GM19351 (cell line): Measurements from ENCODE around the gene AGO1.
A peak's percentile ranks its signal among the peaks of the same experiment; 100 is the strongest.
"Not testable (repeated sequence)": the region's sequence is repeated elsewhere in the genome, so short reads cannot be mapped to it uniquely, and the experiment has no call there.

ENCODE experiments used
- ATAC-seq: cut with Tn5 transposase; IDR thresholded peaks from one replicate; pipeline ENCODE4 v1.9.1; 2021; ENCODE audit warnings: mild to moderate bottlenecking, moderate library complexity; ENCODE audit not compliant: unreplicated experiment

The AGO1 gene

DNA sequence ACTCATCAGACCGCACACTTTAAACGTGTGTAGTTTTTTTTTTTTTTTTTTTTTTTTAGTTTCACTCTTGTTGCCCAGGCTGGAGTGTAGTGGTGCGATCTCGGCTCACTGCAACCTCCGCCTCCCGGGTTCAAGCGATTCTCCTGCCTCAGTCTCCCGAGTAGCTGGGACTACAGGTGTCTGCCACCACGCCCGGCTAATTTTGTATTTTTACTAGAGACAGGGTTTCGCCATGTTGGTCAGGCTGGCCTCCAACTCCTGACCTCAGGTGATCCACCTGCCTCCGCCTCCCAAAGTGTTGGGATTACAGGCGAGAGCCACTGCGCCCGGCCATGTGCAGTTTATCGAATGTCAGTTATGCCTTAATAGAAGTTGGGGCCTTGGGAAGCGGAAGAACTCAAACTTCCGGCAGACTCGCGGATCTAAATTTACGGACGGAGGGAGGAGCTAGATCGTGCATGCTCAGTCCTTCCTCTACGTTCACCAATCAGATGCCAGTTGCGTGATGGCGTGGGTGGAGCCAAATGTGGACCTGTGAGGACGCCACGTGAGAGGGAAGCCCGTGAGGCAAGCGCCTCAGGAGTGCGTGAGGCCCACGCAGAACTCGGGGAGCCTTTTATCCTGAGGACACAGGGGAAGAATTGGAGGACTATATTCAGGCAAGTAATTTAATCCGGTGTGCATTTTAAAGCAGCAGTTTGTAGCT is 13.6 kb upstream of the AGO1 start:
- not testable (repeated sequence) for ATAC-seq

- no peak for ATAC-seq
Measured at GRCh38 chr1:35870651-35871309, 12.2 kb upstream of the AGO1 start.

GRCh38 chr1:35873243-35873750 is 9.7 kb upstream of the AGO1 start:
- ATAC-seq = no peak

- not testable (repeated sequence) for ATAC-seq
Measured at GRCh38 chr1:35874115-35874514, 8.9 kb upstream of the AGO1 start.

GRCh38 chr1:35876988-35877387 is 6.0 kb upstream of the AGO1 start:
- ATAC-seq = no peak

- ATAC-seq = no peak
Measured at GRCh38 chr1:35881850-35882273, 1.1 kb upstream of the AGO1 start.

DNA sequence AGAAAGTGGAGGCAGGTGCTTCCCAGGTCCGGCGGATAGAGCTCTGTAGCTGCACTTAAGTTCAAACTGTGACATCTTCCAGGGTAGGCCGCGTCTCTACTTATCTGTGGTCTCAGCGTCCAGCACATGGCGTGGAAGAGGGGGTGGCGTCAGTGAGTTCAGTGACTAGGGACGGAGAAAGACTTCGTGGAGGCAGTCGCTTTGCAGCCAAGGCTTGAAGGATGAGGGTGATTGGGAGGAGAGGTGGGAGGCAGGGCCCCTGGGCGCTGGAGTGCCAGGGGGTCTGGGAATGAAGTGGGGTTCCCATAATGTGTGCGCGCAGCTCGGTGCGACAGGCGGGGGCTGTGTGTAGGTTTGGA is 444 bp upstream of the AGO1 start:
- ATAC-seq = no peak

DNA sequence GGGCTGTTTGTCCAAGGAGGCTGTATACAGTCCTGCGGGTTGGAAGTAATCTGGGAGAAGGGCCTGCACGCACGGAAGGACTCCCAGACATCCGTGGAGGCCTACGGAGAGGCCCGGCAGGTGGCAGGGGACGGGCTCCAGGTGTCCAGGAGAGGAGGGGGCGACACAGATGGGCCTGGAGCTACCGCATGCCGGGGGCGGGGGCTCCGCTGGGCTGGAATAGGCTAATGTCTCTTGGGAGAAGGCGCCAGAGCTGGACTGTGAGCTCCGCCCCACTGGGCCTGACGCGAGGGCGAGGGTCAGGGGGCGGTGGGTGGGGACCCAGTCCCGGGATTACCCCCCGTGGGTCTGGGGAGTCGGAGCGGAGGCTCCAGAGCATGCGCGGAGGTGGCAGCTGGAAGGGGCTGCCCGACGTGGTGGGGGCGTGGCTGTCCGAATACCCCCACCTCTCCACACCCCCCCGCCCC is 659 bp downstream of the AGO1 start:
- peak; percentile 19 for ATAC-seq

GRCh38 chr1:35884934-35885333 is 1.9 kb downstream of the AGO1 start:
- ATAC-seq = no peak

- no peak for ATAC-seq
Measured at GRCh38 chr1:35885961-35886558, 3.1 kb downstream of the AGO1 start.

GRCh38 chr1:35886577-35887431 is 3.8 kb downstream of the AGO1 start:
- ATAC-seq = no peak

DNA sequence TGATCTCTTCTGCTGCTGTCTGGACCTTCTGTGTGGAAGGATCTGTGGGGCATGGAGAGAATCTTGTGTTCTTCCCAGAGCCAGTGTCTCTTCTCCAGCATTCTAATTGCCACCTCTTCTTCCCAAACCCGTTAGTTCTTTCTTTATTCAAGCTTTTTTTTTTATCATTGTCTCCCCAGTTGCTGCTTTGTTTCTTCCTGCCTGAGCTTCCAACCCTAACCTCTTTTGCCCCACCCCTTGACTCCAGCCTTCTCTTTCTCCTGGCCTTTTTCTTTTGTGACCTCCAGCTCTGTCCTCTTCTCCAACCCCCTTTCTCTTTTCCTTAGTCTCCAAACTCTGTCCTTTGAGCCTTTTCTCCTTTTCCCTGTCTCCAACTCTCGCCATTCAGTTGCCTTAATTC is 4.5 kb downstream of the AGO1 start:
- ATAC-seq = no peak

- no peak for ATAC-seq
Measured at GRCh38 chr1:35888255-35888654, 5.2 kb downstream of the AGO1 start.

DNA sequence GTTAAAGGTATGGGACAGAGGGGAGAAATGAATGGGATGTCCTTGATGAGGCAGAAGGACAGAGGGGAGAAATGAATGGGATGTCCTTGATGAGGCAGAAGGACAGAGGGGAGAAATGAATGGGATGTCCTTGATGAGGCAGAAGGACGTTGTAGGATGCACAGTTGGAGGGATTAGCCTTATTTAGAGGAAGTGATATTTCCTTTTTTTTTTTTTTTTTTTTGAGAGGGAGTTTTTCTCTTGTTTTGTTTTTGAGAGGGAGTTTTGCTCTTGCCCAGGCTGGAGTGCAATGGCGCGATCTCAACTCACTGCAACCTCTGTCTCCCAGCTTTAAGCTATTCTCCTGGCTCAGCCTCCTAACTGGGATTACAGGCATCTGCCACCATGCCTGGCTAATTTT is 6.0 kb downstream of the AGO1 start:
- ATAC-seq = not testable (repeated sequence)

DNA sequence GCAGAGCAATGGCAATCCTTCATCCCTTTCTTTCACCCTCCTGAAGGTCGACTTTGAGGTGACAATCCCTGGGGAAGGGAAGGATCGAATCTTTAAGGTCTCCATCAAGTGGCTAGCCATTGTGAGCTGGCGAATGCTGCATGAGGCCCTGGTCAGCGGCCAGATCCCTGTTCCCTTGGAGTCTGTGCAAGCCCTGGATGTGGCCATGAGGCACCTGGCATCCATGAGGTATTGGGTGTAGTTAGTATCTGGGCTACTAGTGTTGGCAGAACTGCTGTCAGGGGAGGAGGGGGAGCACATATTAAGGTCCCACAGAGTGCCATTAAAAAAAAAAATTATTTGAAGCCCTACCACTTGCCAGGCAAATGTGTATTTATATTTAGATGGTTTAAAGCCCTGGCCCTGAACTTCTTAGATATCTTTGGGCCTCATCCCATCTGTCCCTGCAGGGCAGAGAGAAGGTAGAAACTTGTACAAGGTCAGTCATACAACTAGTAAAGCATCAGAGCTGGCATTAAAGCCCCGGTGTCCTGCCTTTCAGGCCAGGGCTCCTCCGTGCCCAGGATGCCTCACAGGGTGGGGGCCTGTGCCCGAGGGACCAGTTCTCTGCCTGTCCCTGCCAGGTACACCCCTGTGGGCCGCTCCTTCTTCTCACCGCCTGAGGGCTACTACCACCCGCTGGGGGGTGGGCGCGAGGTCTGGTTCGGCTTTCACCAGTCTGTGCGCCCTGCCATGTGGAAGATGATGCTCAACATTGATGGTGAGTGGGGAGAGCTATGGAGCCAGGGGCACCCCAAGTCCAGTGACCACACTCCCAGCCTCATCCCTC is 10.3 kb downstream of the AGO1 start:
- ATAC-seq = no peak

DNA sequence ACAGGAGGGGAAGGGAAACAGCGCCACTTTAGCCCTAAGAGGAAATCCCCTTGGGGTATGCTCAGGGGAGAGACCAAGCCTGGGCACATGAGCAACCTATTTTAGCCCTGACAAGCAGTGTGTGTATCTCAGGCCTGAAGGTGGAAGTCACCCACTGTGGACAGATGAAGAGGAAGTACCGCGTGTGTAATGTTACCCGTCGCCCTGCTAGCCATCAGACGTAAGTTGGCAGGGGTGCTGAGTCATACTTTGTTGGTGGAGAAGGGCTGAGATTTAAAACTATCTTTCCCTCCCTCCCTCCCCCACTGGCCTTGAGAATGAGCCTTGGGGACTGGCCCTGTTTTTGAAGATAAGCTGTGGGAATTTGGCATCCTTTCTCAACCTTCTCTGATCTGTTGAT is 11.2 kb downstream of the AGO1 start:
- ATAC-seq = peak; percentile 61

GRCh38 chr1:35894656-35895055 is 11.6 kb downstream of the AGO1 start:
- no peak for ATAC-seq

- ATAC-seq = no peak
Measured at GRCh38 chr1:35899941-35900340, 16.9 kb downstream of the AGO1 start.

- no peak for ATAC-seq
Measured at GRCh38 chr1:35901235-35901634, 18.2 kb downstream of the AGO1 start.

DNA sequence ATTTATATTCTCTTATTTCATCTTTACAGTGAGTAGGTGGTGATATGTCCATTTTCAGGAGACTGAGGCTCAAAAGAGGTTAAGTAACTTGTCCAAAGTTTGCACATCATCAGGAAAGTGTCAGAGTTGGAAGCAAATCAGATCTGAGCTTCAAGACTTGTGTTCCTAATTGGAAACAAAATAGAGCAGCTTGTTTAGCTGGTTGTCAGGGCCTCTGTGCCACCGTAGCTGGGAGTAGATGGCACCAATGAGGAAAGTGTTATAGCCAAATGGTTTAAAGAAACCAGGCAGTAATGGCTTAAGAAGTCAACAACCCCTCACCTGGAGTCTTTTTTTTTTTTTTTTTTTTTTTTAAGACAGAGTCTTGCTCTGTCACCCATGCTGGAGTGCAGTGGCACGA is 19.7 kb downstream of the AGO1 start:
- ATAC-seq = no peak
